ENCODE measurements around the gene EXOC2.

The EXOC2 gene

GRCh38 chr6:492816-493414, 200.0 kb downstream of the EXOC2 start:
- DNase-seq, result no peak

GRCh38 chr6:492178-492577, 200.8 kb downstream of the EXOC2 start:
- DNase-seq, result no peak

- no peak for DNase-seq
Observed at GRCh38 chr6:491233-491632, 201.7 kb downstream of the EXOC2 start.

- no peak for DNase-seq
Observed at GRCh38 chr6:490251-491037, 202.5 kb downstream of the EXOC2 start.

- DNase-seq, result no peak
Observed at GRCh38 chr6:489762-490161, 203.2 kb downstream of the EXOC2 start.

- no peak for DNase-seq
Observed at GRCh38 chr6:489001-489400, 203.9 kb downstream of the EXOC2 start.

GRCh38 chr6:487956-488355, 205.0 kb downstream of the EXOC2 start:
- no peak for DNase-seq

GRCh38 chr6:485655-486170, 207.2 kb downstream of the EXOC2 start:
- no peak for DNase-seq

- DNase-seq, result no peak
Observed at GRCh38 chr6:484746-485145, 208.2 kb downstream of the EXOC2 start.

- no peak for DNase-seq
Observed at GRCh38 chr6:484086-484745, 208.7 kb downstream of the EXOC2 start.

- no peak for DNase-seq
Observed at GRCh38 chr6:475314-475713, 217.6 kb downstream of the EXOC2 start.

GRCh38 chr6:474453-475185, 218.3 kb downstream of the EXOC2 start:
- no peak for DNase-seq

GRCh38 chr6:473768-474452, 219.0 kb downstream of the EXOC2 start:
- DNase-seq, result no peak

- DNase-seq, result no peak
Observed at GRCh38 chr6:473356-473755, 219.6 kb downstream of the EXOC2 start.

- no peak for DNase-seq
Observed at GRCh38 chr6:470901-471448, 222.0 kb downstream of the EXOC2 start.

- DNase-seq, result no peak
Observed at GRCh38 chr6:470051-470900, 222.7 kb downstream of the EXOC2 start.

- no peak for DNase-seq
Observed at GRCh38 chr6:467671-468082, 225.3 kb downstream of the EXOC2 start.

- no peak for DNase-seq
Observed at GRCh38 chr6:467111-467510, 225.8 kb downstream of the EXOC2 start.

GRCh38 chr6:466564-466963, 226.4 kb downstream of the EXOC2 start:
- DNase-seq, result no peak

- no peak for DNase-seq
Observed at GRCh38 chr6:465531-466348, 227.2 kb downstream of the EXOC2 start.
